Large intestine (tissue), 3 donors: ENCODE data around the gene ATP11C. TPM values are rescaled to one million over a fixed set of nuclear protein-coding genes. Genes with fewer than 3 reads are reported as not detected.
"Not testable (repeated sequence)": the region's sequence is repeated elsewhere in the genome, so short reads cannot be mapped to it uniquely, and the experiment has no call there.

Experiments used
- DNase-seq, 2 donors: peaks; one replicate each; pipeline versions ENCODE4 v3.0.0 to v3.0.0-alpha.2; 2013
- H3K27ac ChIP-seq: one replicate; pipeline ENCODE4 v1.5.1; 2013; ENCODE audit warnings: low read length
- H3K27me3 ChIP-seq: 2 replicates; pipeline ENCODE4 v1.6.1; 2013; ENCODE audit warnings: low read length; ENCODE audit not compliant: control insufficient read depth, insufficient read depth
- H3K36me3 ChIP-seq: 2 replicates; pipeline ENCODE4 v1.6.1; 2013; ENCODE audit warnings: low read length; ENCODE audit not compliant: control insufficient read depth, insufficient read depth
- H3K4me1 ChIP-seq: one replicate; pipeline ENCODE4 v1.6.1; 2013; ENCODE audit warnings: low read length; ENCODE audit not compliant: control insufficient read depth, insufficient read depth
- H3K4me3 ChIP-seq: one replicate; pipeline ENCODE4 v1.5.1; 2013; ENCODE audit warnings: low read length
- H3K9me3 ChIP-seq: one replicate; pipeline ENCODE4 v1.6.1; 2013; ENCODE audit warnings: mild to moderate bottlenecking, low read depth, low read length, moderate library complexity; ENCODE audit not compliant: control insufficient read depth
- WGBS: methylation state at CpG from one replicate; pipeline ENCODE4 v1.1.5; 2013; ENCODE audit warnings: low lambda C conversion rate; ENCODE audit not compliant: insufficient coverage; 5-methylcytosine and 5-hydroxymethylcytosine counted together
- polyA plus RNA-seq: library from polyadenylated mRNA; unstranded; fragments of 120-200 nt; gene quantifications from one replicate; pipeline ENCODE4 v1.2.1, GENCODE V29; 2013

ATP11C gene
- polyA plus RNA-seq, 1 donor: 15.4 TPM

GRCh38 chrX:139691493-139691842, 241.4 kb downstream of the ATP11C start:
- WGBS: no CpG with 5 or more reads among the region's 23 CpGs
- Histone ChIP-seq H3K9me3 (no peaks in the 10 kb centered on the region), H3K27me3 (peaks cover 22% of the 10 kb centered on the region), H3K36me3 (no peaks in the 10 kb centered on the region), H3K4me3 (no peak overlapping the region), H3K27ac (no peak overlapping the region), H3K4me1 (no peaks in the 10 kb centered on the region)
- DNase-seq: no peak

DNA sequence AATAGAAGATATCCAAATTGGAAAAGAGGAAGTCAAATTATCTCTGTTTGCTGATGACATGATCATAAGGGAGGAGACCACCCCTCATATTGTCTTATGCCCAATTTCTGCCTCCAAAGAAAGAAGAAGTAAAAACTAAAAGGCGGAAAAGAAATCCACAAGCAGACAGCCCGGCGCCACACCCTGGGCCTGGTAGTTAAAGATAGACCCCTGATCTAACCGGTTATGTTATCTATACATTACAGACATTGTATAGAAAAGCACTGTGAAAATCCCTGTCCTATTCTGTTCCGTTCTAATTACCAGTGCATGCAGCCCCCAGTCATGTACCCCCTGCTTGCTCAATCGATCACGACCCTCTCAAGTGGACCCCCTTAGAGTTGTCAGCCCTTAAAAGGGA, 247.7 kb downstream of the ATP11C start:
- H3K4me1 ChIP-seq, DNase-seq, H3K27ac ChIP-seq, H3K36me3 ChIP-seq, H3K9me3 ChIP-seq, H3K27me3 ChIP-seq, H3K4me3 ChIP-seq: not testable (repeated sequence)
- no CpG with 5 or more reads among the region's 7 CpGs for WGBS

- H3K9me3 ChIP-seq: no peaks in the 10 kb centered on the region
- H3K27ac ChIP-seq: no peak overlapping the region
- no peak for DNase-seq
- H3K36me3 ChIP-seq: no peaks in the 10 kb centered on the region
- WGBS: no CpG with 5 or more reads among the region's 3 CpGs
- H3K27me3 ChIP-seq: no peaks in the 10 kb centered on the region
- no peak overlapping the region for H3K4me3 ChIP-seq
- H3K4me1 ChIP-seq: no peaks in the 10 kb centered on the region
Observed at GRCh38 chrX:139680356-139680755, 252.5 kb downstream of the ATP11C start.

Other genes with a start within 250 kb of the ATP11C start
- gene MCF2, start 224.9 kb downstream of the ATP11C start, polyA plus RNA-seq: 0.13 TPM
- gene CXorf66, start 32.5 kb upstream of the ATP11C start, polyA plus RNA-seq: not detected